ENCODE measurements around the gene RNF14. TPM values are rescaled to one million over a fixed set of nuclear protein-coding genes. Genes with fewer than 3 reads are reported as not detected.

The RNF14 gene
- total RNA-seq, 1 experiment from 2014 or later: 20.5 TPM

GRCh38 chr5:141976176-141976575, 7.3 kb downstream of the RNF14 start (continued):
- TF ChIP-seq USF2 (CRISPR knock-in tag; IDR thresholded peaks at IDR 0.05): no peak

DNA sequence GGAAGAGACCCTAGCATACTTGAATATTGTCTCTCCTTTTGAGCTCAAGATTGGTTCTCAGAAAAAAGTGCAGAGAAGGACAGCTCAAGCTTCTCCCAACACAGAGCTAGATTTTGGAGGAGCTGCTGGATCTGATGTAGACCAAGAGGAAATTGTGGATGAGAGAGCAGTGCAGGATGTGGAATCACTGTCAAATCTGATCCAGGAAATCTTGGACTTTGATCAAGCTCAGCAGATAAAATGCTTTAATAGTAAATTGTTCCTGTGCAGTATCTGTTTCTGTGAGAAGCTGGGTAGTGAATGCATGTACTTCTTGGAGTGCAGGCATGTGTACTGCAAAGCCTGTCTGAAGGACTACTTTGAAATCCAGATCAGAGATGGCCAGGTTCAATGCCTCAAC, 9.5 kb downstream of the RNF14 start:
- peaks cover 61% of the 10 kb centered on the region for H3K36me3 Mint-ChIP-seq
- ATAC-seq (no peak), DNase-seq (ENCODE audit: low spot score) (no peak)
- ChIA-PET CTCF (interaction anchor here (2.3 kb wide), 1 partner anchor 9 kb away, joined by 7 read pairs; the partner anchor contains the start of gene RNF14), POLR2A (interaction anchor here (1.1 kb wide), 1 partner anchor 9 kb away, joined by 5 read pairs; the partner anchor contains the start of gene RNF14)
- TF ChIP-seq, protein P1, sequence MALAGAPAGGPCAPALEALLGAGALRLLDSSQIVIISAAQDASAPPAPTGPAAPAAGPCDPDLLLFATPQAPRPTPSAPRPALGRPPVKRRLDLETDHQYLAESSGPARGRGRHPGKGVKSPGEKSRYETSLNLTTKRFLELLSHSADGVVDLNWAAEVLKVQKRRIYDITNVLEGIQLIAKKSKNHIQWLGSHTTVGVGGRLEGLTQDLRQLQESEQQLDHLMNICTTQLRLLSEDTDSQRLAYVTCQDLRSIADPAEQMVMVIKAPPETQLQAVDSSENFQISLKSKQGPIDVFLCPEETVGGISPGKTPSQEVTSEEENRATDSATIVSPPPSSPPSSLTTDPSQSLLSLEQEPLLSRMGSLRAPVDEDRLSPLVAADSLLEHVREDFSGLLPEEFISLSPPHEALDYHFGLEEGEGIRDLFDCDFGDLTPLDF (CRISPR knock-in tag; IDR thresholded peaks at IDR 0.05): no peak
- TF ChIP-seq, protein P2, sequence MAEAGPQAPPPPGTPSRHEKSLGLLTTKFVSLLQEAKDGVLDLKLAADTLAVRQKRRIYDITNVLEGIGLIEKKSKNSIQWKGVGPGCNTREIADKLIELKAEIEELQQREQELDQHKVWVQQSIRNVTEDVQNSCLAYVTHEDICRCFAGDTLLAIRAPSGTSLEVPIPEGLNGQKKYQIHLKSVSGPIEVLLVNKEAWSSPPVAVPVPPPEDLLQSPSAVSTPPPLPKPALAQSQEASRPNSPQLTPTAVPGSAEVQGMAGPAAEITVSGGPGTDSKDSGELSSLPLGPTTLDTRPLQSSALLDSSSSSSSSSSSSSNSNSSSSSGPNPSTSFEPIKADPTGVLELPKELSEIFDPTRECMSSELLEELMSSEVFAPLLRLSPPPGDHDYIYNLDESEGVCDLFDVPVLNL (CRISPR knock-in tag; IDR thresholded peaks at IDR 0.05; ENCODE audit: borderline replicate concordance, low read depth): no peak
- TF ChIP-seq ATF2 (CRISPR knock-in tag; IDR thresholded peaks at IDR 0.05; ENCODE audit: borderline replicate concordance, low read depth): no peak
- TF ChIP-seq, protein P3, sequence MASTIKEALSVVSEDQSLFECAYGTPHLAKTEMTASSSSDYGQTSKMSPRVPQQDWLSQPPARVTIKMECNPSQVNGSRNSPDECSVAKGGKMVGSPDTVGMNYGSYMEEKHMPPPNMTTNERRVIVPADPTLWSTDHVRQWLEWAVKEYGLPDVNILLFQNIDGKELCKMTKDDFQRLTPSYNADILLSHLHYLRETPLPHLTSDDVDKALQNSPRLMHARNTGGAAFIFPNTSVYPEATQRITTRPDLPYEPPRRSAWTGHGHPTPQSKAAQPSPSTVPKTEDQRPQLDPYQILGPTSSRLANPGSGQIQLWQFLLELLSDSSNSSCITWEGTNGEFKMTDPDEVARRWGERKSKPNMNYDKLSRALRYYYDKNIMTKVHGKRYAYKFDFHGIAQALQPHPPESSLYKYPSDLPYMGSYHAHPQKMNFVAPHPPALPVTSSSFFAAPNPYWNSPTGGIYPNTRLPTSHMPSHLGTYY (CRISPR knock-in tag; IDR thresholded peaks at IDR 0.05): no peak
- TF ChIP-seq GTF2I (CRISPR knock-in tag; conservative IDR thresholded peaks at IDR 0.05): no peak
- no peak for TF ChIP-seq FOXJ3 (CRISPR knock-in tag; IDR thresholded peaks at IDR 0.05; ENCODE audit: borderline replicate concordance)
- no peak for TF ChIP-seq CREB1 (CRISPR knock-in tag; IDR thresholded peaks at IDR 0.05)
- no peak for TF ChIP-seq NR1H2 (CRISPR knock-in tag; IDR thresholded peaks at IDR 0.05)
- TF ChIP-seq ZNF219 (CRISPR knock-in tag; IDR thresholded peaks at IDR 0.05; ENCODE audit: borderline replicate concordance): no peak
- H3K9me3 Mint-ChIP-seq: no peaks in the 10 kb centered on the region
- H3K27me3 Mint-ChIP-seq (ENCODE audit: low read depth): no peaks in the 10 kb centered on the region
- no peak overlapping the region for H3K4me3 Mint-ChIP-seq
- H3K4me1 Mint-ChIP-seq: no peaks in the 10 kb centered on the region
- H3K27ac Mint-ChIP-seq: peak overlapping the region; percentile 35; the same call in 1 of the 2 replicates

GRCh38 chr5:141982626-141983025, 13.7 kb downstream of the RNF14 start:
- Mint-ChIP-seq H3K36me3 (peaks cover 63% of the 10 kb centered on the region), H3K27ac (no peak overlapping the region), H3K27me3 (ENCODE audit: low read depth) (no peaks in the 10 kb centered on the region), H3K4me3 (no peak overlapping the region), H3K4me1 (no peaks in the 10 kb centered on the region), H3K9me3 (no peaks in the 10 kb centered on the region)
- DNase-seq (ENCODE audit: low spot score): no peak
- POLR2A ChIA-PET: no interaction called here
- ATAC-seq: no peak
- CTCF ChIA-PET: no interaction called here
- TF ChIP-seq, protein P4, sequence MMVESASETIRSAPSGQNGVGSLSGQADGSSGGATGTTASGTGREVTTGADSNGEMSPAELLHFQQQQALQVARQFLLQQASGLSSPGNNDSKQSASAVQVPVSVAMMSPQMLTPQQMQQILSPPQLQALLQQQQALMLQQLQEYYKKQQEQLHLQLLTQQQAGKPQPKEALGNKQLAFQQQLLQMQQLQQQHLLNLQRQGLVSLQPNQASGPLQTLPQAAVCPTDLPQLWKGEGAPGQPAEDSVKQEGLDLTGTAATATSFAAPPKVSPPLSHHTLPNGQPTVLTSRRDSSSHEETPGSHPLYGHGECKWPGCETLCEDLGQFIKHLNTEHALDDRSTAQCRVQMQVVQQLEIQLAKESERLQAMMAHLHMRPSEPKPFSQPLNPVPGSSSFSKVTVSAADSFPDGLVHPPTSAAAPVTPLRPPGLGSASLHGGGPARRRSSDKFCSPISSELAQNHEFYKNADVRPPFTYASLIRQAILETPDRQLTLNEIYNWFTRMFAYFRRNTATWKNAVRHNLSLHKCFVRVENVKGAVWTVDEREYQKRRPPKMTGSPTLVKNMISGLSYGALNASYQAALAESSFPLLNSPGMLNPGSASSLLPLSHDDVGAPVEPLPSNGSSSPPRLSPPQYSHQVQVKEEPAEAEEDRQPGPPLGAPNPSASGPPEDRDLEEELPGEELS (CRISPR knock-in tag; IDR thresholded peaks at IDR 0.05): no peak
- TF ChIP-seq SOX15 (CRISPR knock-in tag; IDR thresholded peaks at IDR 0.05): no peak
- no peak for TF ChIP-seq SP1 (CRISPR knock-in tag; conservative IDR thresholded peaks at IDR 0.05)
- TF ChIP-seq SMAD4 (CRISPR knock-in tag; IDR thresholded peaks at IDR 0.05): no peak
- TF ChIP-seq CREB1 (CRISPR knock-in tag; IDR thresholded peaks at IDR 0.05): no peak
- TF ChIP-seq, protein P1 (CRISPR knock-in tag; IDR thresholded peaks at IDR 0.05): no peak
- no peak for TF ChIP-seq ZNF263 (CRISPR knock-in tag; IDR thresholded peaks at IDR 0.05; ENCODE audit: low read depth)
- TF ChIP-seq NR2C2 (CRISPR knock-in tag; IDR thresholded peaks at IDR 0.05): no peak
- no peak for TF ChIP-seq ATF2 (CRISPR knock-in tag; IDR thresholded peaks at IDR 0.05; ENCODE audit: borderline replicate concordance, low read depth)
- no peak for TF ChIP-seq ZNF219 (CRISPR knock-in tag; IDR thresholded peaks at IDR 0.05; ENCODE audit: borderline replicate concordance)
- TF ChIP-seq ZNF281 (CRISPR knock-in tag; IDR thresholded peaks at IDR 0.05): no peak
